GM12874 (cell line): ENCODE data around the gene PRPF19.

Source experiments
- CTCF ChIP-seq: IDR thresholded peaks from 2 replicates; pipeline ENCODE4 v1.5.1; 2011; ENCODE audit warnings: low read depth, mild to moderate bottlenecking, control low read depth, low read length, moderate library complexity; ENCODE audit not compliant: insufficient read depth

The PRPF19 gene

GRCh38 chr11:60906132-60906972 lies at the start of gene PRPF19:
Gene PRPF19 (minus strand): TSS chr11:60906585. CDS start chr11:60906382, 203 bp downstream.
- no peak for TF ChIP-seq CTCF

- TF ChIP-seq CTCF, result no peak
Observed at GRCh38 chr11:60955571-60955970, 49.2 kb upstream of the PRPF19 start.

- TF ChIP-seq CTCF, result no peak
Observed at GRCh38 chr11:60954421-60954820, 48.0 kb upstream of the PRPF19 start.

- no peak for TF ChIP-seq CTCF
Observed at GRCh38 chr11:60953781-60954180, 47.4 kb upstream of the PRPF19 start.

- no peak for TF ChIP-seq CTCF
Observed at GRCh38 chr11:60952742-60953170, 46.4 kb upstream of the PRPF19 start.

- TF ChIP-seq CTCF, result no peak
Observed at GRCh38 chr11:60951904-60952741, 45.7 kb upstream of the PRPF19 start, which contains the start of gene SLC15A3. Gene SLC15A3 (minus strand): TSS chr11:60952176. CDS start chr11:60951551, 625 bp downstream.

GRCh38 chr11:60951606-60951903 lies 45.2 kb upstream of the PRPF19 start:
- TF ChIP-seq CTCF, result no peak
